OCI-LY7 (cell line): Measurements from ENCODE around the gene PDSS1. TPM values are rescaled to one million over a fixed set of nuclear protein-coding genes. Genes with fewer than 3 reads are reported as not detected.
"Not testable (repeated sequence)": the region's sequence is repeated elsewhere in the genome, so short reads cannot be mapped to it uniquely, and the experiment has no call there.

Experiments used
- BruUV-seq: library from RNA; stranded (reverse); fragments of 400-500 nt; replicated peaks from 2 replicates; lab custom pipeline; 2021; lab: Mats Ljungman, UMichigan
- CTCF ChIA-PET: fragments of 300-600 bp; sonication (Branson Sonifier 250); formaldehyde crosslinking; loops from one replicate; lab custom pipeline; 2022; ENCODE audit warnings: antibody characterized with exemption; ENCODE audit not compliant: unreplicated experiment; lab: Charles Lee
- POLR2A ChIA-PET: fragments of 300-600 bp; sonication (Branson Sonifier 250); formaldehyde crosslinking; loops from one replicate; lab custom pipeline; 2022; ENCODE audit warnings: antibody characterized with exemption; lab: Charles Lee
- DNase-seq: peaks from one replicate; pipeline ENCODE4 v3.0.0-alpha.2; 2015; ENCODE audit warnings: low spot score
- H2AFZ ChIP-seq: fragments of 200-600 bp; sonication (generic), shearing (Covaris generic); 2 replicates; pipeline ENCODE4 v1.6.1; 2014; ENCODE audit warnings: mild to moderate bottlenecking, antibody characterized with exemption, low read length, moderate library complexity
- H3K27ac ChIP-seq: fragments of 200-600 bp; sonication (generic); 2 replicates; pipeline ENCODE4 v1.5.1; 2014; ENCODE audit warnings: mixed run types, low read depth, mild to moderate bottlenecking, moderate library complexity, low read length, inconsistent platforms; ENCODE audit not compliant: poor library complexity, severe bottlenecking
- H3K36me3 ChIP-seq: fragments of 200-600 bp; sonication (generic); 2 replicates; pipeline ENCODE4 v1.6.1; 2014; ENCODE audit warnings: mild to moderate bottlenecking, antibody characterized with exemption, low read length, moderate library complexity, mixed read lengths; ENCODE audit not compliant: insufficient read depth
- H3K4me1 ChIP-seq: fragments of 200-600 bp; sonication (generic); 2 replicates; pipeline ENCODE4 v1.5.1; 2014; ENCODE audit warnings: mild to moderate bottlenecking, low read length; ENCODE audit not compliant: insufficient read depth, poor library complexity, severe bottlenecking
- H3K4me2 ChIP-seq: fragments of 200-600 bp; sonication (generic); 2 replicates; pipeline ENCODE4 v1.6.1; 2014; ENCODE audit warnings: mild to moderate bottlenecking, low read length
- H3K4me3 ChIP-seq: fragments of 200-600 bp; sonication (generic); 2 replicates; pipeline ENCODE4 v1.5.1; 2014; ENCODE audit warnings: mild to moderate bottlenecking, low read depth, low read length; ENCODE audit not compliant: poor library complexity, severe bottlenecking
- H3K79me2 ChIP-seq: fragments of 200-600 bp; sonication (generic); 2 replicates; pipeline ENCODE4 v1.6.1; 2016; ENCODE audit warnings: low read depth, mild to moderate bottlenecking, low read length, moderate library complexity, mixed read lengths; ENCODE audit not compliant: insufficient read depth
- H3K9me2 ChIP-seq: fragments of 200-600 bp; sonication (generic); 2 replicates; pipeline ENCODE4 v1.6.1; 2016; ENCODE audit warnings: mild to moderate bottlenecking, low read length, mixed read lengths; ENCODE audit not compliant: insufficient read depth
- H3K9me3 ChIP-seq: fragments of 200-600 bp; sonication (generic); 2 replicates; pipeline ENCODE4 v1.6.1; 2014; ENCODE audit warnings: mild to moderate bottlenecking, mixed run types, low read length, mixed read lengths
- H4K20me1 ChIP-seq: fragments of 200-600 bp; sonication (generic); 2 replicates; pipeline ENCODE4 v1.6.1; 2014; ENCODE audit warnings: mild to moderate bottlenecking, antibody characterized with exemption, low read length, moderate library complexity, mixed read lengths; ENCODE audit not compliant: insufficient read depth
- EZH2phosphoT487 ChIP-seq: fragments of 200-600 bp; sonication (generic); IDR thresholded peaks from 2 replicates; pipeline ENCODE4 v1.6.1; 2018; ENCODE audit warnings: low read depth, borderline replicate concordance, mild to moderate bottlenecking, mixed run types, antibody characterized with exemption, low read length, moderate library complexity, mixed read lengths
- intact Hi-C: fragments of 100-400 bp; cut with micrococcal nuclease; formaldehyde crosslinking; loops from one replicate; pipeline ENCODE4 v1.10.0; 2022; ENCODE audit not compliant: unreplicated experiment
- total RNA-seq, 2 experiments: library from RNA; depleted of rRNA in 1 of 2; stranded (reverse); fragments of >200 nt in 1 of 2; shearing (Covaris generic) in 1 of 2; gene quantifications; 2 replicates each; pipeline ENCODE4 v1.2.3, GENCODE V29; 2014 to 2022
- TF ChIP-seq, protein P1 (sequence below): fragments of 200-600 bp; sonication (generic); conservative IDR thresholded peaks from 2 replicates; pipeline ENCODE4 v1.5.1; 2014; ENCODE audit warnings: mild to moderate bottlenecking, antibody characterized with exemption, low read length, moderate library complexity, mixed read lengths

Gene PDSS1
- total RNA-seq, 2 experiments from 2014 or later, result 16.9 to 20.4 TPM

GRCh38 chr10:26781797-26782196 is 84.3 kb downstream of the PDSS1 start:
- no peaks in the 10 kb centered on the region for H3K9me2 ChIP-seq
- no TSS peak for BruUV-seq
- H2AFZ ChIP-seq, result no peak overlapping the region
- no peaks in the 10 kb centered on the region for H3K9me3 ChIP-seq
- H3K4me3 ChIP-seq, result no peak overlapping the region
- H3K4me2 ChIP-seq, result peak overlapping the region; percentile 21; the same call in 1 of the 2 replicates
- POLR2A ChIA-PET, result interaction anchor here (0.6 to 1.7 kb wide), 7 partner anchors 12 to 330 kb away, joined by 3 to 6 read pairs (median 5); no protein-coding TSS in a partner anchor
- CTCF ChIA-PET, result no interaction called here
- H3K4me1 ChIP-seq, result peaks cover 64% of the 10 kb centered on the region
- no peak for TF ChIP-seq EZH2phosphoT487
- TF ChIP-seq, protein P1, sequence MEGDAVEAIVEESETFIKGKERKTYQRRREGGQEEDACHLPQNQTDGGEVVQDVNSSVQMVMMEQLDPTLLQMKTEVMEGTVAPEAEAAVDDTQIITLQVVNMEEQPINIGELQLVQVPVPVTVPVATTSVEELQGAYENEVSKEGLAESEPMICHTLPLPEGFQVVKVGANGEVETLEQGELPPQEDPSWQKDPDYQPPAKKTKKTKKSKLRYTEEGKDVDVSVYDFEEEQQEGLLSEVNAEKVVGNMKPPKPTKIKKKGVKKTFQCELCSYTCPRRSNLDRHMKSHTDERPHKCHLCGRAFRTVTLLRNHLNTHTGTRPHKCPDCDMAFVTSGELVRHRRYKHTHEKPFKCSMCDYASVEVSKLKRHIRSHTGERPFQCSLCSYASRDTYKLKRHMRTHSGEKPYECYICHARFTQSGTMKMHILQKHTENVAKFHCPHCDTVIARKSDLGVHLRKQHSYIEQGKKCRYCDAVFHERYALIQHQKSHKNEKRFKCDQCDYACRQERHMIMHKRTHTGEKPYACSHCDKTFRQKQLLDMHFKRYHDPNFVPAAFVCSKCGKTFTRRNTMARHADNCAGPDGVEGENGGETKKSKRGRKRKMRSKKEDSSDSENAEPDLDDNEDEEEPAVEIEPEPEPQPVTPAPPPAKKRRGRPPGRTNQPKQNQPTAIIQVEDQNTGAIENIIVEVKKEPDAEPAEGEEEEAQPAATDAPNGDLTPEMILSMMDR, result no peak
- no peak for DNase-seq
- peak overlapping the region; percentile 4 for H3K27ac ChIP-seq
- intact Hi-C loops, result no loop called here
- H3K79me2 ChIP-seq, result peaks cover 98% of the 10 kb centered on the region
- peaks cover 32% of the 10 kb centered on the region for H3K36me3 ChIP-seq
- H4K20me1 ChIP-seq, result no peaks in the 10 kb centered on the region; the same call in 1 of the 2 replicates

- BruUV-seq, result TSS peak; percentile 11
- intact Hi-C loops, result no loop called here
Measured at GRCh38 chr10:26787362-26787761, 89.9 kb downstream of the PDSS1 start.

GRCh38 chr10:26789779-26790178 is 92.3 kb downstream of the PDSS1 start:
- CTCF ChIA-PET, H3K4me2 ChIP-seq, H2AFZ ChIP-seq, H3K4me3 ChIP-seq, H4K20me1 ChIP-seq, H3K9me2 ChIP-seq, DNase-seq, BruUV-seq, H3K27ac ChIP-seq, intact Hi-C loops: not testable (repeated sequence)
- Histone ChIP-seq H3K79me2 (peaks cover 95% of the 10 kb centered on the region), H3K36me3 (peaks cover 70% of the 10 kb centered on the region), H3K9me3 (peaks cover 14% of the 10 kb centered on the region; the same call in 1 of the 2 replicates), H3K4me1 (peaks cover 38% of the 10 kb centered on the region)
- POLR2A ChIA-PET, result interaction anchor here (0.6 to 3.8 kb wide), 8 partner anchors 9 to 1922 kb away, joined by 3 to 24 read pairs (median 5); no protein-coding TSS in a partner anchor

More at GRCh38 chr10:26787362-26787761, 89.9 kb downstream of the PDSS1 start:
- peaks cover 7% of the 10 kb centered on the region; the same call in 1 of the 2 replicates for H4K20me1 ChIP-seq
- peaks cover 41% of the 10 kb centered on the region for H3K4me1 ChIP-seq
- CTCF ChIA-PET, result no interaction called here
- H3K4me2 ChIP-seq, result no peak overlapping the region
- DNase-seq, result no peak
- H3K9me3 ChIP-seq, result peaks cover 9% of the 10 kb centered on the region; the same call in 1 of the 2 replicates
- TF ChIP-seq, protein P1, result no peak
- no peak overlapping the region for H3K27ac ChIP-seq
- peaks cover 67% of the 10 kb centered on the region for H3K36me3 ChIP-seq
- no peaks in the 10 kb centered on the region for H3K9me2 ChIP-seq
- H3K79me2 ChIP-seq, result peaks cover 95% of the 10 kb centered on the region
- no peak overlapping the region for H3K4me3 ChIP-seq
- H2AFZ ChIP-seq, result no peak overlapping the region
- POLR2A ChIA-PET, result interaction anchor here (0.7 to 3.8 kb wide), 3 partner anchors 11 to 58 kb away, joined by 3 to 24 read pairs (median 3); no protein-coding TSS in a partner anchor
